Fibroblast of the aortic adventitia (primary cell): ENCODE results near the gene TNRC18. TPM values are rescaled to one million over a fixed set of nuclear protein-coding genes. Genes with fewer than 3 reads are reported as not detected.

ENCODE experiments used
- DNase-seq: peaks from one replicate; pipeline ENCODE4 v3.0.0-alpha.2; 2010; ENCODE audit warnings: low read depth
- H3K4me3 ChIP-seq: 2 replicates; pipeline ENCODE4 v1.5.1; 2011; ENCODE audit warnings: low read depth, mild to moderate bottlenecking, control low read depth, low read length, moderate library complexity
- CTCF ChIP-seq: IDR thresholded peaks from 2 replicates; pipeline ENCODE4 v1.5.1; 2011; ENCODE audit warnings: mild to moderate bottlenecking, low read length, control low read depth, inconsistent platforms; ENCODE audit not compliant: insufficient read depth
- total RNA-seq: library from RNA; depleted of rRNA; stranded (reverse); fragments of >200 nt; gene quantifications from 2 replicates; pipeline ENCODE4 v1.2.3, GENCODE V29; 2012; ENCODE audit warnings: low replicate concordance

Gene TNRC18
- total RNA-seq, 1 donor = 57.8 TPM

DNA sequence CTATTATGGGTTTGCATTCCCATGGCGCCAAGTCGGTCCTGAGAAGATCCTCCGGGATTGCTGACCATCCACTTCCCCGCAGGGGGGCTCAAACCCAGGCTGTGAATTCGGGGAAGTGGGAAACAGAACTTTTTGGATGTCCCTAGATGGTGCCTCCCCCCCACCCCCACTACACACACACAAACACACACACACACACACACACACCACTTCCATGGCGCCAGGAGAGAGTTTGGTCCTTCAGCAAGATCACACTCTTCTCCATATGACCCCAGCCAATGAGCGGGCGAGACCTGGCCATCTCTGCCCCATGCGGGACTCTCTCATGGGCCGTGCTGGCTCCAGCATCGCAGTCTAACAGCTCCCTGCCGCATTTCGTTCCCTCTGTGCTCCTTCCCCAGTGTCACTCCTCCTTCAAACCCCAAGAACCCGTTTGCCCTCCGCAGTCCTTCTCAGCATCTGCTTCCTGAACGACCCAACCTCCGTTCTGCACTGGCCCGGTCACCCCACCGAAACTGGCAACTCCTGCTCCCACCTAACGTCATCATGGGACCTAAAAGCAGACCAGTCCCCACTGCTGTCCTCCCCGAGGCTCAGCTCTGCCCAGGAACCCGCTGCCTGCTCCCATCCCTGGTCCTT is 32.1 kb upstream of the TNRC18 start:
- no peak overlapping the region for H3K4me3 ChIP-seq
- no peak for TF ChIP-seq CTCF
- DNase-seq = no peak

DNA sequence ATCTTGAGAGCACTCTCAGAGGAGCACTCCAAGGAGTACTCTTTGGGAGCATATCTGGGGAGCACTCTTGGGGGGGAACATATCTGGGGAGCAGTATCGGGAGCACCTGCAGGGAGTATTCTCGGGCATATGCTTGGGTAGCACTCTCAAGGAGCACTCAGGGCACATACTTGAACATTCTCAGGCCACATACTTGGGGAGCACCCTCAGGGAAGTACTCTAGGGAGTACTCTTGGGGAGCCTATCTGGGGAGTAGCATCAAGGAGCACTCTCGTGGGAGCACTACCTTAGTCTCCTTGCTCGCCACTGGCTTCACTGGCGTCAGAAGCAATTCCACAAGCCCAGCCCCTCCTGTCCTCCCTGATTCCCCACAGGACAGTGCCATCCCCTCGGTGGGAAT is 31.5 kb upstream of the TNRC18 start:
- no peak overlapping the region for H3K4me3 ChIP-seq
- TF ChIP-seq CTCF = no peak
- DNase-seq = no peak

DNA sequence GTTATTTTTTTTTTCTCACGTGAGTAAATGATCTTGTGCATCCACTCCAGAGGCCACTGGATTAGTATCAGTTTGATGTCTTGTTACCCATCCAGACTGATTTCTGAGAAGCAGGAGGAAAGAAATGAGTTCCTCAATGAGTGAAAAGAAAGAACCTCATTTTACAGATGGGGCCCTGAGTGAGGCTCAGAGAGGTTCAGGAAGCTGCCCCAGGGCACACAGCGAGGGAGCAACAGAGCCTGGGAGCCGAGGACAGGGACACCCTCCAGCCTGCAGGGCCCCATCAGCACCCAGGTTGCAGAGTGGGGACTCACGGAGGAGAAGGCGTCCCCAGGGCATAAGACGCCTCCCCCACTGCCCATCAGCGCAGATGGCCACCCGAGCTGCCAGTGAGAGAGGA is 30.9 kb upstream of the TNRC18 start:
- no peak overlapping the region for H3K4me3 ChIP-seq
- no peak for TF ChIP-seq CTCF
- DNase-seq = no peak

GRCh38 chr7:5453566-5454075 is 30.0 kb upstream of the TNRC18 start:
- DNase-seq = no peak
- no peak for TF ChIP-seq CTCF
- no peak overlapping the region for H3K4me3 ChIP-seq

GRCh38 chr7:5452937-5453540 is 29.4 kb upstream of the TNRC18 start:
- peak; percentile 80 for DNase-seq

DNA sequence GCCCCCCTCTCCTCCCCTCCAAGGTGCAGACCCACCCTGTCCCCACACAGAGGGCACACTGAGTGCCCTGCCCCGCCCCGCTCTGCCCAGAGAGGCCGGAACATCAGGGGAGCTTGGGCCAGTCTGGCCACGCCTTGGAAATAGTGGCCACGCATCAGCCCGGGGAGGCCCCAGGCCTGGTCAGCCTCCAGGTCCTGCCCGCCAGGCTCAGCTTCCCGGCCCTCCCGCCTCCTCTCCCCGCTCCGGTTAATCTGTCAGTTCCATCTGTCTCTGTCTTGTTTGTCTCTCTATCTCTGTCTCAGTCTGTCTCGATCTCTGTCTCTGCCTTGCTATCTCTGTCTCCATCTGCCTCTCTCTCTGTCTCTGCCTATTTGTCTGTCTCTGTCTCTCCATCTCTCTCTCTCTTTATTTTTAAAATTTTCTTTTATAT is 28.9 kb upstream of the TNRC18 start:
- TF ChIP-seq CTCF = no peak
- H3K4me3 ChIP-seq = no peak overlapping the region
- DNase-seq = peak; percentile 35

More at GRCh38 chr7:5452937-5453540, 29.4 kb upstream of the TNRC18 start:
- TF ChIP-seq CTCF = no peak
- H3K4me3 ChIP-seq = no peak overlapping the region
